Measurements from ENCODE around the gene NPIPB2. TPM values are rescaled to one million over a fixed set of nuclear protein-coding genes. Genes with fewer than 3 reads are reported as not detected.

NPIPB2 gene
- polyA plus RNA-seq, 2 of the 4 experiments (the other 2 are of a cell fraction), result 2.7 to 6.6 TPM

DNA sequence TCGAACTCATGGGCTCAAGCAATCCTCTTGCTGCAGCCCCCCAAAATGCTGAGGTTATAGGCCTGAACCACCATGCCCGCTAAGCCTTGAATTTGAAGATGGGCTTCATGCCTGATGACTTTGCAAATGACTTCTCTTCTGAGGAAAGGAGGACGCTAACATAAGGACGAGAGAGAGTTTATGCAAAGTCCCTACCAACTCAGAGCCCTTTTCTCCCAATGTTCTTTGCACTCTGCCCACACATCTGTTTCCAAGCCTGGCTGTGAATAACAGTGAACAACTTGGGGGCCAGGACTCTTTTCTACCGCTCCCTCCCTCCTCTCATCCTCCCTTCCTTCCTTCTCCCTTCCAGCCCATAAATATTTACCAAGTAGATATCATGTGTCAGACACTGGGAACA, 8.5 kb upstream of the NPIPB2 start:
- WGBS (ENCODE audit: missing lambda C conversion rate), result 82% methylated on average over 5 of the region's 5 CpGs
- Histone ChIP-seq H3K4me1 (no peaks in the 10 kb centered on the region), H3K27ac (no peak overlapping the region), H3K4me3 (no peak overlapping the region), H3K9me3 (no peaks in the 10 kb centered on the region), H3K4me2 (no peak overlapping the region)
- FAIRE-seq, result no peak
- TF ChIP-seq NPAS2 (CRISPR knock-in tag; IDR thresholded peaks at IDR 0.05; ENCODE audit: borderline replicate concordance) (no peak), HDAC2 (IDR thresholded peaks at IDR 0.05) (no peak), GATA3 (IDR thresholded peaks at IDR 0.05; ENCODE audit: borderline replicate concordance) (no peak), CEBPB (IDR thresholded peaks at IDR 0.05) (no peak), CBX2 (IDR thresholded peaks at IDR 0.05; ENCODE audit: borderline replicate concordance, low read depth) (no peak), TP53 (CRISPR knock-in tag; IDR thresholded peaks at IDR 0.05) (no peak), CHD4 (IDR thresholded peaks at IDR 0.05; ENCODE audit: borderline replicate concordance) (no peak), FOSL2 (IDR thresholded peaks at IDR 0.05) (no peak), FOSL2 (CRISPR knock-in tag; IDR thresholded peaks at IDR 0.05) (no peak), EHMT2 (IDR thresholded peaks at IDR 0.05; ENCODE audit: low read depth) (no peak), MAZ (IDR thresholded peaks at IDR 0.05; ENCODE audit: borderline replicate concordance, low read depth, low read length) (no peak), SREBF2 (IDR thresholded peaks at IDR 0.05) (no peak), POLR2AphosphoS2 (conservative IDR thresholded peaks at IDR 0.05; ENCODE audit: low read length) (no peak)
- TF ChIP-seq, protein P1, sequence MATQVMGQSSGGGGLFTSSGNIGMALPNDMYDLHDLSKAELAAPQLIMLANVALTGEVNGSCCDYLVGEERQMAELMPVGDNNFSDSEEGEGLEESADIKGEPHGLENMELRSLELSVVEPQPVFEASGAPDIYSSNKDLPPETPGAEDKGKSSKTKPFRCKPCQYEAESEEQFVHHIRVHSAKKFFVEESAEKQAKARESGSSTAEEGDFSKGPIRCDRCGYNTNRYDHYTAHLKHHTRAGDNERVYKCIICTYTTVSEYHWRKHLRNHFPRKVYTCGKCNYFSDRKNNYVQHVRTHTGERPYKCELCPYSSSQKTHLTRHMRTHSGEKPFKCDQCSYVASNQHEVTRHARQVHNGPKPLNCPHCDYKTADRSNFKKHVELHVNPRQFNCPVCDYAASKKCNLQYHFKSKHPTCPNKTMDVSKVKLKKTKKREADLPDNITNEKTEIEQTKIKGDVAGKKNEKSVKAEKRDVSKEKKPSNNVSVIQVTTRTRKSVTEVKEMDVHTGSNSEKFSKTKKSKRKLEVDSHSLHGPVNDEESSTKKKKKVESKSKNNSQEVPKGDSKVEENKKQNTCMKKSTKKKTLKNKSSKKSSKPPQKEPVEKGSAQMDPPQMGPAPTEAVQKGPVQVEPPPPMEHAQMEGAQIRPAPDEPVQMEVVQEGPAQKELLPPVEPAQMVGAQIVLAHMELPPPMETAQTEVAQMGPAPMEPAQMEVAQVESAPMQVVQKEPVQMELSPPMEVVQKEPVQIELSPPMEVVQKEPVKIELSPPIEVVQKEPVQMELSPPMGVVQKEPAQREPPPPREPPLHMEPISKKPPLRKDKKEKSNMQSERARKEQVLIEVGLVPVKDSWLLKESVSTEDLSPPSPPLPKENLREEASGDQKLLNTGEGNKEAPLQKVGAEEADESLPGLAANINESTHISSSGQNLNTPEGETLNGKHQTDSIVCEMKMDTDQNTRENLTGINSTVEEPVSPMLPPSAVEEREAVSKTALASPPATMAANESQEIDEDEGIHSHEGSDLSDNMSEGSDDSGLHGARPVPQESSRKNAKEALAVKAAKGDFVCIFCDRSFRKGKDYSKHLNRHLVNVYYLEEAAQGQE (IDR thresholded peaks at IDR 0.05), result no peak
- TF ChIP-seq, protein P2, sequence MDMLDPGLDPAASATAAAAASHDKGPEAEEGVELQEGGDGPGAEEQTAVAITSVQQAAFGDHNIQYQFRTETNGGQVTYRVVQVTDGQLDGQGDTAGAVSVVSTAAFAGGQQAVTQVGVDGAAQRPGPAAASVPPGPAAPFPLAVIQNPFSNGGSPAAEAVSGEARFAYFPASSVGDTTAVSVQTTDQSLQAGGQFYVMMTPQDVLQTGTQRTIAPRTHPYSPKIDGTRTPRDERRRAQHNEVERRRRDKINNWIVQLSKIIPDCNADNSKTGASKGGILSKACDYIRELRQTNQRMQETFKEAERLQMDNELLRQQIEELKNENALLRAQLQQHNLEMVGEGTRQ (IDR thresholded peaks at IDR 0.05), result no peak
- TF ChIP-seq, protein P3, sequence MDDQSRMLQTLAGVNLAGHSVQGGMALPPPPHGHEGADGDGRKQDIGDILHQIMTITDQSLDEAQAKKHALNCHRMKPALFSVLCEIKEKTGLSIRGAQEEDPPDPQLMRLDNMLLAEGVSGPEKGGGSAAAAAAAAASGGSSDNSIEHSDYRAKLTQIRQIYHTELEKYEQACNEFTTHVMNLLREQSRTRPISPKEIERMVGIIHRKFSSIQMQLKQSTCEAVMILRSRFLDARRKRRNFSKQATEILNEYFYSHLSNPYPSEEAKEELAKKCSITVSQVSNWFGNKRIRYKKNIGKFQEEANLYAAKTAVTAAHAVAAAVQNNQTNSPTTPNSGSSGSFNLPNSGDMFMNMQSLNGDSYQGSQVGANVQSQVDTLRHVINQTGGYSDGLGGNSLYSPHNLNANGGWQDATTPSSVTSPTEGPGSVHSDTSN (IDR thresholded peaks at IDR 0.05), result no peak
- TF ChIP-seq, protein P4, sequence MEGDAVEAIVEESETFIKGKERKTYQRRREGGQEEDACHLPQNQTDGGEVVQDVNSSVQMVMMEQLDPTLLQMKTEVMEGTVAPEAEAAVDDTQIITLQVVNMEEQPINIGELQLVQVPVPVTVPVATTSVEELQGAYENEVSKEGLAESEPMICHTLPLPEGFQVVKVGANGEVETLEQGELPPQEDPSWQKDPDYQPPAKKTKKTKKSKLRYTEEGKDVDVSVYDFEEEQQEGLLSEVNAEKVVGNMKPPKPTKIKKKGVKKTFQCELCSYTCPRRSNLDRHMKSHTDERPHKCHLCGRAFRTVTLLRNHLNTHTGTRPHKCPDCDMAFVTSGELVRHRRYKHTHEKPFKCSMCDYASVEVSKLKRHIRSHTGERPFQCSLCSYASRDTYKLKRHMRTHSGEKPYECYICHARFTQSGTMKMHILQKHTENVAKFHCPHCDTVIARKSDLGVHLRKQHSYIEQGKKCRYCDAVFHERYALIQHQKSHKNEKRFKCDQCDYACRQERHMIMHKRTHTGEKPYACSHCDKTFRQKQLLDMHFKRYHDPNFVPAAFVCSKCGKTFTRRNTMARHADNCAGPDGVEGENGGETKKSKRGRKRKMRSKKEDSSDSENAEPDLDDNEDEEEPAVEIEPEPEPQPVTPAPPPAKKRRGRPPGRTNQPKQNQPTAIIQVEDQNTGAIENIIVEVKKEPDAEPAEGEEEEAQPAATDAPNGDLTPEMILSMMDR (IDR thresholded peaks at IDR 0.05), result no peak
- TF ChIP-seq, protein P5, sequence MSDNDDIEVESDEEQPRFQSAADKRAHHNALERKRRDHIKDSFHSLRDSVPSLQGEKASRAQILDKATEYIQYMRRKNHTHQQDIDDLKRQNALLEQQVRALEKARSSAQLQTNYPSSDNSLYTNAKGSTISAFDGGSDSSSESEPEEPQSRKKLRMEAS (IDR thresholded peaks at IDR 0.05), result no peak
- ChIA-PET CTCF (no interaction called here), POLR2A (no interaction called here)
- ATAC-seq, result no peak; a peak in 1 of 6 replicates
- no peak for DNase-seq (ENCODE audit: low read depth in 1 of 2, low spot score in 1 of 2)

DNA sequence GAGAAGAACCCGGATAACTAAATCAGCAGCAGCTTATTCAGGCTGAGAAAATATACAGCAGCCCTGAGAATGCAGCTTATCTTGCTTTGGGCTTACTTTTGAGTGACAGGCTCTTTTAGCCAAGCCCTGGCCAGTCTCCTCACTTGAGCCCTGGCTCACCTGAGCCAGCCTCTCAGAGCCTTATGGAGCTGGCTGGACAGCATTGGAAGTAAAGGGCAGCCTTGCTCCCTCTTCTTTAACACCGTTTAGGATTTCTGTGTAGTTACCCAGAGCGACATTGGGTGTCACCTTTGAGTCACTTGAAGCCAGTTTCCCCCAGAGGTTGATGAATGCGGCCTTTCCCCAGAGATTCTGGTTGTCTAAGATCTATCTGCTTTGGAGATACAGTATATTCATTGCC, 7.7 kb upstream of the NPIPB2 start:
- POLR2A ChIA-PET, result interaction anchor here (1.6 kb wide), 1 partner anchor 27 kb away, joined by 4 read pairs; the partner anchor contains the start of gene SNX29
- ATAC-seq (peak; percentile 95 to 98), FAIRE-seq (no peak), DNase-seq (ENCODE audit: low read depth in 1 of 2, low spot score in 1 of 2) (peak; percentile 55 to 62)
- Histone ChIP-seq H3K27ac (no peak overlapping the region), H3K9me3 (no peaks in the 10 kb centered on the region), H3K4me3 (no peak overlapping the region), H3K4me1 (no peaks in the 10 kb centered on the region), H3K4me2 (no peak overlapping the region)
- TF ChIP-seq, protein P4 (IDR thresholded peaks at IDR 0.05), result peak; percentile 60
- TF ChIP-seq, protein P5 (IDR thresholded peaks at IDR 0.05), result no peak
- TF ChIP-seq SMC3 (IDR thresholded peaks at IDR 0.05) (peak; percentile 66), RAD21 (conservative IDR thresholded peaks at IDR 0.05 in 1 of 2, IDR thresholded peaks at IDR 0.05 in 1 of 2) (peak; percentile 60 to 69)
- WGBS (ENCODE audit: missing lambda C conversion rate), result 27% methylated on average over 4 of the region's 4 CpGs
- CTCF ChIA-PET, result interaction anchor here (0.6 to 2.4 kb wide), 12 partner anchors 9 to 119 kb away, joined by 3 to 27 read pairs (median 3); partner anchors contain the start of genes SNX29 and TNFRSF17
